MM.1S (cell line): ENCODE data around the gene PARD6B.
"Not testable (repeated sequence)": the region's sequence is repeated elsewhere in the genome, so short reads cannot be mapped to it uniquely, and the experiment has no call there.

Experiments used
- DNase-seq: peaks from one replicate; pipeline ENCODE4 v3.0.0-alpha.2; 2015
- H2AFZ ChIP-seq: fragments of 300-600 bp; sonication (generic); 2 replicates; pipeline ENCODE4 v1.6.0; 2016; ENCODE audit warnings: antibody characterized with exemption, low read length
- H3F3A ChIP-seq: fragments of 300-600 bp; sonication (generic); 2 replicates; pipeline ENCODE4 v1.6.1; 2016; ENCODE audit warnings: mild to moderate bottlenecking, antibody characterized with exemption, low read length, moderate library complexity, mixed read lengths; ENCODE audit not compliant: insufficient read depth
- H3K27ac ChIP-seq: fragments of 300-600 bp; sonication (generic); 2 replicates; pipeline ENCODE4 v1.5.1; 2016; ENCODE audit warnings: mild to moderate bottlenecking, low read length
- H3K27me3 ChIP-seq: fragments of 300-600 bp; sonication (generic); replicated peaks from 2 replicates; pipeline ENCODE4 v1.6.0; 2016; ENCODE audit warnings: low read length; ENCODE audit not compliant: insufficient read depth
- H3K36me3 ChIP-seq: fragments of 300-600 bp; sonication (generic); replicated peaks from 2 replicates; pipeline ENCODE4 v1.6.1; 2016; ENCODE audit warnings: mild to moderate bottlenecking, low read length, mixed read lengths; ENCODE audit not compliant: insufficient read depth
- H3K4me1 ChIP-seq: fragments of 300-600 bp; sonication (generic); 2 replicates; pipeline ENCODE4 v1.6.1; 2016; ENCODE audit warnings: low read length, mixed read lengths
- H3K4me2 ChIP-seq: fragments of 300-600 bp; sonication (generic); 2 replicates; pipeline ENCODE4 v1.6.0; 2016; ENCODE audit warnings: low read depth, low read length
- H3K4me3 ChIP-seq: fragments of 300-600 bp; sonication (generic); 2 replicates; pipeline ENCODE4 v1.5.1; 2016; ENCODE audit warnings: low read length, mixed read lengths
- H3K79me2 ChIP-seq: fragments of 300-600 bp; sonication (generic); 2 replicates; pipeline ENCODE4 v1.6.1; 2016; ENCODE audit warnings: mixed run types, low read length, mixed read lengths
- H3K9ac ChIP-seq: fragments of 300-600 bp; sonication (generic); 2 replicates; pipeline ENCODE4 v1.6.1; 2016; ENCODE audit warnings: low read length, mixed read lengths
- H3K9me2 ChIP-seq: fragments of 300-600 bp; sonication (generic); replicated peaks from 2 replicates; pipeline ENCODE4 v1.6.1; 2016; ENCODE audit warnings: mild to moderate bottlenecking, low read length, mixed read lengths; ENCODE audit not compliant: insufficient read depth
- H3K9me3 ChIP-seq: fragments of 300-600 bp; sonication (generic); replicated peaks from 2 replicates; pipeline ENCODE4 v1.6.1; 2016; ENCODE audit warnings: mild to moderate bottlenecking, low read length, mixed read lengths; ENCODE audit not compliant: insufficient read depth
- H4K20me1 ChIP-seq: fragments of 300-600 bp; sonication (generic); 2 replicates; pipeline ENCODE4 v1.6.1; 2016; ENCODE audit warnings: mild to moderate bottlenecking, low read length, moderate library complexity, mixed read lengths; ENCODE audit not compliant: insufficient read depth
- CTCF ChIP-seq: fragments of 300-600 bp; sonication (generic); IDR thresholded peaks from 2 replicates; pipeline ENCODE4 v1.5.1; 2016; ENCODE audit warnings: antibody characterized with exemption, low read length, mixed read lengths
- EZH2 ChIP-seq: fragments of 300-600 bp; sonication (generic); optimal IDR thresholded peaks from 2 replicates; pipeline ENCODE3; 2017; ENCODE audit warnings: low read depth, mild to moderate bottlenecking, antibody characterized with exemption, low read length, mixed read lengths
- EZH2phosphoT487 ChIP-seq: fragments of 300-600 bp; sonication (generic); IDR thresholded peaks from 2 replicates; pipeline ENCODE4 v1.6.1; 2018; ENCODE audit warnings: antibody characterized with exemption, low read length

The PARD6B gene

GRCh38 chr20:50790651-50791277 lies 59.4 kb downstream of the PARD6B start:
- TF ChIP-seq CTCF, result peak; percentile 81
- no peak for TF ChIP-seq EZH2phosphoT487
- TF ChIP-seq EZH2, result no peak
- peak; percentile 88 for DNase-seq
- H3K79me2 ChIP-seq, result no peaks in the 10 kb centered on the region
- no peaks in the 10 kb centered on the region for H3K27me3 ChIP-seq
- no peak overlapping the region for H3K27ac ChIP-seq
- H4K20me1 ChIP-seq, result no peaks in the 10 kb centered on the region
- H3K4me2 ChIP-seq, result peak overlapping the region; percentile 81; the same call in 1 of the 2 replicates
- H3K9ac ChIP-seq, result peak overlapping the region; percentile 57; the same call in 1 of the 2 replicates
- H3K9me2 ChIP-seq, result no peaks in the 10 kb centered on the region
- peaks cover 9% of the 10 kb centered on the region for H3K4me1 ChIP-seq
- H3K4me3 ChIP-seq, result 0 out of 2 replicates have a peak overlapping the region, but pooled peaks have one; percentile 32
- peak overlapping the region; percentile 85 for H2AFZ ChIP-seq
- H3K9me3 ChIP-seq, result no peaks in the 10 kb centered on the region
- H3F3A ChIP-seq, result peaks cover 15% of the 10 kb centered on the region
- no peaks in the 10 kb centered on the region for H3K36me3 ChIP-seq

GRCh38 chr20:50792708-50793574 lies 61.6 kb downstream of the PARD6B start:
- DNase-seq, result no peak
- H3K4me1 ChIP-seq, result peaks cover 9% of the 10 kb centered on the region
- TF ChIP-seq EZH2, result no peak
- no peak for TF ChIP-seq EZH2phosphoT487
- TF ChIP-seq CTCF, result no peak
- no peaks in the 10 kb centered on the region for H3K9me3 ChIP-seq
- no peak overlapping the region for H2AFZ ChIP-seq
- H3K79me2 ChIP-seq, result no peaks in the 10 kb centered on the region
- H4K20me1 ChIP-seq, result no peaks in the 10 kb centered on the region
- H3K9ac ChIP-seq, result no peak overlapping the region
- H3K4me3 ChIP-seq, result no peak overlapping the region
- H3K9me2 ChIP-seq, result no peaks in the 10 kb centered on the region
- H3F3A ChIP-seq, result peaks cover 17% of the 10 kb centered on the region
- H3K36me3 ChIP-seq, result no peaks in the 10 kb centered on the region
- no peaks in the 10 kb centered on the region for H3K27me3 ChIP-seq
- no peak overlapping the region for H3K27ac ChIP-seq
- H3K4me2 ChIP-seq, result no peak overlapping the region

- H3K79me2 ChIP-seq, H3K27ac ChIP-seq, H3K36me3 ChIP-seq, H3K9me2 ChIP-seq, H3K4me3 ChIP-seq, H4K20me1 ChIP-seq, H3K27me3 ChIP-seq, H2AFZ ChIP-seq, H3K9me3 ChIP-seq, H3K4me2 ChIP-seq, H3K9ac ChIP-seq, H3K4me1 ChIP-seq: not testable (repeated sequence)
- H3F3A ChIP-seq, result peaks cover 17% of the 10 kb centered on the region
- peak; percentile 37 for TF ChIP-seq CTCF
- DNase-seq, result peak; percentile 60
These were observed 62.2 kb downstream of the PARD6B start for GRCh38 chr20:50793575-50794016.
